ENCODE data around the gene HOXD11. TPM values are rescaled to one million over a fixed set of nuclear protein-coding genes. Genes with fewer than 3 reads are reported as not detected.

Gene HOXD11
- total RNA-seq, 1 donor from 2014 or later, result not detected

DNA sequence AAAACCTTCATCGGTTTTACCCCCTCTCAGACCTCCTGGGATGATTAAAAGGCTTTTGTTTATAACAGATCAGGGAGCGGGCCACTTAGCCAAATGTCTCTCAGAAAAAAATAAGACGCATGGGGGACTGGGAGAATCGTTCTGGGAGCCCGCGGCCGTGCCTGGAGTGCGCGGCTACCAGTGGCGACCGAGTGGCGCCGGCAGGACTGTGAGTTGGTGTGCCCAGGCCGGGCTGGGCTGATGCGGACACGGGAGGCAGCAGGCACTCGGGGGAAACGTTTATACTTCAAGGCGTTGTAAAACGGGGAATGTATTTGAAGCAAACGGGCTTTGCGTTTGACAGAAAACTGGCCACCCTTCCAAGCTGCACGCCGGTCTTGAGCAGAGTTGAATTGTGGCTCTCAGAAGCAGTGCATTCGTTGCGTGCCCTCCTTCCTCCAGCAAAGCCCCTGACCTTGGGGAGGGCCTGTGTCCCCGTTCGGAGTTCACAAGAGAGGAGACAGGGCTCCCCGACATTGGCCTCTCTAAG is 4.8 kb downstream of the HOXD11 start:
- Mint-ChIP-seq H3K27ac (ENCODE audit: unreplicated experiment) (no peak overlapping the region), H3K36me3 (ENCODE audit: low read depth) (peaks cover 5% of the 10 kb centered on the region), H3K4me3 (no peak overlapping the region), H3K4me1 (peaks cover 4% of the 10 kb centered on the region), H3K9me3 (peaks cover 6% of the 10 kb centered on the region), H3K27me3 (ENCODE audit: low read depth) (peaks cover 95% of the 10 kb centered on the region)
- TF ChIP-seq, protein P1, sequence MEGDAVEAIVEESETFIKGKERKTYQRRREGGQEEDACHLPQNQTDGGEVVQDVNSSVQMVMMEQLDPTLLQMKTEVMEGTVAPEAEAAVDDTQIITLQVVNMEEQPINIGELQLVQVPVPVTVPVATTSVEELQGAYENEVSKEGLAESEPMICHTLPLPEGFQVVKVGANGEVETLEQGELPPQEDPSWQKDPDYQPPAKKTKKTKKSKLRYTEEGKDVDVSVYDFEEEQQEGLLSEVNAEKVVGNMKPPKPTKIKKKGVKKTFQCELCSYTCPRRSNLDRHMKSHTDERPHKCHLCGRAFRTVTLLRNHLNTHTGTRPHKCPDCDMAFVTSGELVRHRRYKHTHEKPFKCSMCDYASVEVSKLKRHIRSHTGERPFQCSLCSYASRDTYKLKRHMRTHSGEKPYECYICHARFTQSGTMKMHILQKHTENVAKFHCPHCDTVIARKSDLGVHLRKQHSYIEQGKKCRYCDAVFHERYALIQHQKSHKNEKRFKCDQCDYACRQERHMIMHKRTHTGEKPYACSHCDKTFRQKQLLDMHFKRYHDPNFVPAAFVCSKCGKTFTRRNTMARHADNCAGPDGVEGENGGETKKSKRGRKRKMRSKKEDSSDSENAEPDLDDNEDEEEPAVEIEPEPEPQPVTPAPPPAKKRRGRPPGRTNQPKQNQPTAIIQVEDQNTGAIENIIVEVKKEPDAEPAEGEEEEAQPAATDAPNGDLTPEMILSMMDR (conservative IDR thresholded peaks at IDR 0.05), result no peak
- DNase-seq (ENCODE audit: low read depth, low spot score), result no peak

DNA sequence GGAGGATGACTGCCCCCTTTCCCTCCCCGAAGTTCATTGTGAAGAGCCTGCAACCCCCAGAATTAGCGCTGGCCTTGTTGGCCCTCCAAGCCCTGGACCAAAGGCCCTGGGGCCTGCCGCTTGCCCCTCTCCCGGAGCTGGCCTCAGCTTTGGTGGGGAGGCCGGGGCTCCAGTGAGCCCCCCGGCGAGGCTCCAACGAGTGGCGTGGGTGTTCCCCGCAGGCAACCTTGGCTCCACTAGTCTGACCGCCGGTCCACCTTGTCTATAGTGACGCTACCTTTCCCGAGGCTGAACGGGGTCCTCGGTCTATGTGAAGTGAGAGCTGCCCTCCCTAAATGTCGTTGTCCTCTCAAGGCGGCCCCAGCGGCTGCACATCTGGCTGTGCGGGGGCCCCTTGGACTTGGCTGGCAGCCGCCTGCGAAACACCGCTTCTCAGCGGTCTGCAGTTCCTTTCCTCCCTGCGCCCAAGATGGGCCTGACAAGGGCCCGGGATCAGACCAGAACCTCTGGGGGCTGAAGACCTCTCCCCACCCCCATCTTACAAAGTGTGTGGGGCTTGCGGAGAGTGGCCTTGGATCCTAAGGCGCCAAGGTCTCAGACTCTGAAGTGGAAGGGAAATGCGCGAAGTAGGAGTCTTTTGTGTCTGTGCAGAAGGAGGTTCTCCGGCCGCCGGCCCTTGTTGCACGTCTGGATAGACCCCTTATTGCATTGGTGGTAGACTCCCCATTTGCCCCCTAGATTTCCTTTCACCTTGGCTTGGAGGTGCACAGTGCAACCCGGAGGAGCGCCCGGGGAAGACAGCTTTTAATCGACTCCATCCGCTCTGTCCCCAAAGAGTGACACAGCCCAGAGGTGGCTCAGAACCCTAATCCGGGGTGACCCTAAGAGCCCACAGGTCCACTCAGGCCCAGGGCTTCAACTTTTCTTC is 5.6 kb downstream of the HOXD11 start:
- no peak overlapping the region for H3K27ac Mint-ChIP-seq (ENCODE audit: unreplicated experiment)
- peaks cover 6% of the 10 kb centered on the region for H3K36me3 Mint-ChIP-seq (ENCODE audit: low read depth)
- TF ChIP-seq, protein P1 (conservative IDR thresholded peaks at IDR 0.05), result no peak
- peaks cover 96% of the 10 kb centered on the region for H3K27me3 Mint-ChIP-seq (ENCODE audit: low read depth)
- H3K4me3 Mint-ChIP-seq, result no peak overlapping the region
- peaks cover 4% of the 10 kb centered on the region for H3K4me1 Mint-ChIP-seq
- DNase-seq (ENCODE audit: low read depth, low spot score), result no peak
- peaks cover 7% of the 10 kb centered on the region for H3K9me3 Mint-ChIP-seq

DNA sequence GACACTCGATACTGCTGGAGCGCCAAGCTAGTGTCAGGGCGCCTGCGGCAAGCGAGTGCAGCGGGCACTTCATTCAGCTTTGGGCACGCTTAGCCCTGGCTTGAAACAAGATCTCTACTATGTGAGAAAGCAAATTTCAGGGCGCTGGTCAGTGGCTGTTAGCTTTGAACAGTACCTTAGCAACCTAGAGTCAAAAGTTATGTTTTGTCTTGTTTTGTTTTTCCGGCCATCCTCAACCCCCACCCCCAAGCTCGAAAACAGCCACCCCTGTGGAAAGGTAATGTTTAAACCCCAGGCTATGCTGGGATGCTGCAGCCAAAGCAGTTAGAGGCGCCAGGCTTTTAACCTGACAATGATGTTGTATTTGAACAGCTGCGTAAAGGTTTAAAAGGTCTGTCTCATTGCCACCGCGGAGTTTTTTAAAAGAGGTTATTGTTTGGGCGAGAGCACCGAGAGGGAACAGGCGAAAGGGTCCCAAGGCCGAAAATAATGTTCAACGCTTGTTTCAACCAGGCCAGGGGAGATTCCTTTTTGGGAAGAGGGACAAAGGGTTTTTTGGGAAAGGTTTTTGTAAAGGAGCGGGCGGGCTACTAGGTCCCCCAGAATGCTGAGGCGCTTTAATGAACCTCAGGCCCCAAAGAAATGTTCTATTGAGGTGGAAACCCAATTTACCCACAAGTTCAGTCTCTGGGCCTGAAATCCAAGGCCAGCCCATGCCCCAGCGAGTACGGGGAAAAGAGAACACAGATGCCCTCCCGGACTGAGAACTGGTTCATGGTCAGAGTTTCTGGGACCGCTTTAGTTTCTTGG is 7.2 kb downstream of the HOXD11 start:
- Mint-ChIP-seq H3K9me3 (peaks cover 7% of the 10 kb centered on the region), H3K36me3 (ENCODE audit: low read depth) (peaks cover 10% of the 10 kb centered on the region), H3K4me1 (peaks cover 3% of the 10 kb centered on the region), H3K27ac (ENCODE audit: unreplicated experiment) (no peak overlapping the region), H3K4me3 (no peak overlapping the region), H3K27me3 (ENCODE audit: low read depth) (peaks cover 99% of the 10 kb centered on the region)
- DNase-seq (ENCODE audit: low read depth, low spot score), result no peak
- TF ChIP-seq, protein P1 (conservative IDR thresholded peaks at IDR 0.05), result no peak

DNA sequence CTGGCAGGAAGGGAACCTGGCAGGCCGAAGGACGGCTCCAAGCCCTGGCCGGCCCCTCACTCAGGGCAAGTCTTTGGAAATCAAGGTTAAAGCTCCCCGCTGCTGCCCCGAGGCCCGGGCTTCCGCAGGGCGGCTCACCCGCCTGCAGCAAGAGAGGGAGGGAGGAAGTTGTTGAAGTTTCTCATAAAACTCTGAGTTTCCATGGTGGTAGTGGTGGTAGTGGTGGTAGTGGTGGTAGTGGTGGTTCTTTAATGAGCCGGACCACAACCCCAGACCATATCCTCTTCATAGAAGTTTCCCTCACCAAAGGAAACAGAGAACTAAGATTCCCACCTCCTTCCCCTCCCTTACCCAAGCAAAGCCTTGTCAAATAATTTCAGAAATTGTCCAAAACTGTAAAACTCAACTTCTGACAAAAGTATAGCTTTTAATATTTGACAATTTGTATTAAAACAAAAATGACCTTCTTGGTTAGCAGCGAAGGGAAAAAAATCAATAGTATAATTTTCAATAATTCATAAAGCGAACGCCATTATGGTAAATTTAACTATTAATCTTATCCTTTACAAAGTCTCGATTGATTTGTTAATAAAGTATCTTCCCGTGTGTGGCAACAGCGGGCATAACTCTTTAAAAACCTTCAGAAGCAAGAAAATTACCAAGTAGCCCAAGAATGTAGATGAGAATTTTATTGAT is 8.0 kb downstream of the HOXD11 start:
- Mint-ChIP-seq H3K27me3 (ENCODE audit: low read depth) (peaks cover 99% of the 10 kb centered on the region), H3K4me1 (no peaks in the 10 kb centered on the region), H3K4me3 (no peak overlapping the region), H3K36me3 (ENCODE audit: low read depth) (peaks cover 10% of the 10 kb centered on the region), H3K27ac (ENCODE audit: unreplicated experiment) (no peak overlapping the region), H3K9me3 (peaks cover 7% of the 10 kb centered on the region)
- TF ChIP-seq, protein P1 (conservative IDR thresholded peaks at IDR 0.05), result no peak
- no peak for DNase-seq (ENCODE audit: low read depth, low spot score)
